Neuronal stem cell (in vitro differentiated cells): ENCODE results near the gene NAV2.
"Not testable (repeated sequence)": the region's sequence is repeated elsewhere in the genome, so short reads cannot be mapped to it uniquely, and the experiment has no call there.

Experiments used
- DNase-seq: peaks from one replicate; pipeline ENCODE4 v3.0.0-alpha.2; 2013; ENCODE audit warnings: low spot score
- H2AFZ ChIP-seq: one replicate; pipeline ENCODE4 v1.6.1; 2013; ENCODE audit warnings: mild to moderate bottlenecking, low read length, inconsistent platforms
- H2AK5ac ChIP-seq: 2 replicates; pipeline ENCODE4 v1.6.1; 2013; ENCODE audit warnings: low read depth, mild to moderate bottlenecking, inconsistent platforms, low read length, moderate library complexity, mixed read lengths
- H2BK120ac ChIP-seq: 2 replicates; pipeline ENCODE4 v1.6.1; 2013; ENCODE audit warnings: low read depth, mild to moderate bottlenecking, inconsistent platforms, low read length, moderate library complexity, mixed read lengths
- H2BK12ac ChIP-seq: one replicate; pipeline ENCODE4 v1.6.1; 2013; ENCODE audit warnings: low read length, inconsistent platforms
- H2BK15ac ChIP-seq: 2 replicates; pipeline ENCODE4 v1.6.1; 2013; ENCODE audit warnings: mild to moderate bottlenecking, low read length, inconsistent platforms, mixed read lengths
- H2BK5ac ChIP-seq: one replicate; pipeline ENCODE4 v1.6.1; 2013; ENCODE audit warnings: inconsistent platforms, mild to moderate bottlenecking, low read length, moderate library complexity
- H3K14ac ChIP-seq: one replicate; pipeline ENCODE4 v1.6.1; 2013; ENCODE audit warnings: low read length, inconsistent platforms
- H3K18ac ChIP-seq: 2 replicates; pipeline ENCODE4 v1.6.1; 2013; ENCODE audit warnings: low read length, inconsistent platforms
- H3K23ac ChIP-seq: 2 replicates; pipeline ENCODE4 v1.6.1; 2013; ENCODE audit warnings: low read depth, mild to moderate bottlenecking, mixed read lengths, low read length, inconsistent platforms; ENCODE audit not compliant: poor library complexity
- H3K27ac ChIP-seq: replicated peaks from 3 replicates; pipeline ENCODE4 v1.5.1; 2013; ENCODE audit warnings: low read length, inconsistent platforms
- H3K27me3 ChIP-seq, 3 experiments: 2 replicates each; pipeline ENCODE4 v1.6.1; 2013; ENCODE audit warnings: low read length in 3 of 3, mild to moderate bottlenecking in 2 of 3, inconsistent platforms in 1 of 3, low read depth in 1 of 3, mixed read lengths in 1 of 3, moderate library complexity in 1 of 3; ENCODE audit not compliant: control insufficient read depth in 3 of 3, insufficient read depth in 3 of 3
- H3K36me3 ChIP-seq, 2 donors: replicated peaks in 1 of 2; 2 replicates each; pipeline ENCODE4 v1.6.1; 2013; ENCODE audit warnings: low read length in 2 of 2; ENCODE audit not compliant: control insufficient read depth in 2 of 2, insufficient read depth in 2 of 2
- H3K4ac ChIP-seq: 2 replicates; pipeline ENCODE4 v1.6.1; 2013; ENCODE audit warnings: inconsistent platforms, mild to moderate bottlenecking, low read length, moderate library complexity
- H3K4me1 ChIP-seq, 2 donors: 1 replicate in 1 of 2; 2 replicates in 1 of 2; pipeline ENCODE4 v1.6.1; 2013; ENCODE audit warnings: low read length in 2 of 2, low read depth in 1 of 2; ENCODE audit not compliant: control insufficient read depth in 2 of 2, insufficient read depth in 1 of 2
- H3K4me2 ChIP-seq: one replicate; pipeline ENCODE4 v1.6.1; 2013; ENCODE audit warnings: mild to moderate bottlenecking, low read length, inconsistent platforms; ENCODE audit not compliant: insufficient read depth, poor library complexity, severe bottlenecking
- H3K4me3 ChIP-seq, 2 donors: 2 replicates each; pipeline ENCODE4 v1.5.1; 2013; ENCODE audit warnings: low read length in 2 of 2, mild to moderate bottlenecking in 2 of 2, inconsistent platforms in 1 of 2, moderate library complexity in 1 of 2
- H3K79me1 ChIP-seq: one replicate; pipeline ENCODE4 v1.6.1; 2013; ENCODE audit warnings: low read depth, mild to moderate bottlenecking, inconsistent platforms, low read length, moderate library complexity
- H3K9ac ChIP-seq: one replicate; pipeline ENCODE4 v1.6.1; 2013; ENCODE audit warnings: mild to moderate bottlenecking, low read depth, low read length, inconsistent platforms; ENCODE audit not compliant: poor library complexity
- H3K9me3 ChIP-seq, 2 donors: replicated peaks in 1 of 2; 2 replicates each; pipeline versions ENCODE3 to v1.6.1; 2013; ENCODE audit warnings: low read length in 2 of 2, mild to moderate bottlenecking in 2 of 2, inconsistent platforms in 1 of 2, low read depth in 1 of 2, mixed read lengths in 1 of 2, moderate library complexity in 1 of 2; ENCODE audit not compliant: control insufficient read depth in 2 of 2, insufficient read depth in 1 of 2
- H4K8ac ChIP-seq: one replicate; pipeline ENCODE4 v1.6.1; 2013; ENCODE audit warnings: low read depth, mild to moderate bottlenecking, inconsistent platforms, low read length, moderate library complexity
- H4K91ac ChIP-seq: one replicate; pipeline ENCODE4 v1.6.1; 2013; ENCODE audit warnings: low read length, low read depth, mild to moderate bottlenecking, inconsistent platforms; ENCODE audit not compliant: poor library complexity
- WGBS, 2 donors: extraction: QIAGEN DNeasy Blood & Tissue Kit; methylation state at CpG; one replicate each; pipeline ENCODE4 v1.1.7; 2013; ENCODE audit warnings: missing lambda C conversion rate in 2 of 2, mixed read lengths in 1 of 2; ENCODE audit not compliant: insufficient read length in 2 of 2, insufficient replicate concordance in 1 of 2; ENCODE audit errors: extremely low coverage in 2 of 2; 5-methylcytosine and 5-hydroxymethylcytosine counted together

NAV2 gene

DNA sequence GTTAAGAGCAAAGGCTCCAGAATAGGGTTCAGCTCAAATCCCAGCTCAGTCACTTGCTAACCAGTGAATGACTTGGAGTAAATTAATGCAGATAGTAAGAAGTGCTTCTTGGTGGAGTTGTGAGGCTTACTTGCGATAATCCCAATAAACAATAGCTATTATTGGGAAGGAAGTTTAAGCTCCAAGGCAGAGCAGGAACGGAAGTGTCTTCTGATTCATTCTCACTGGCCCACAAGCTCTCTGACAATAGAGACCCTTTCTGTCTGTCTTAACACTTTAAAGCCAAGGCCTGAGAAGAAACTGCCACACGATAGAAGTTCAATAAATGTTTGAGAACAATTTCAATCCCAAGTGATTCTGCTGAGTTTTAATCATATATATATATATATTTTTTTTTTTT lies 292.2 kb downstream of the NAV2 start:
- no CpG with 5 or more reads among the region's 3 CpGs for WGBS, 2 donors
- no peaks in the 10 kb centered on the region for H3K36me3 ChIP-seq
- H3K4me1 ChIP-seq, result peaks cover 25 to 37% of the 10 kb centered on the region in 2 donors

DNA sequence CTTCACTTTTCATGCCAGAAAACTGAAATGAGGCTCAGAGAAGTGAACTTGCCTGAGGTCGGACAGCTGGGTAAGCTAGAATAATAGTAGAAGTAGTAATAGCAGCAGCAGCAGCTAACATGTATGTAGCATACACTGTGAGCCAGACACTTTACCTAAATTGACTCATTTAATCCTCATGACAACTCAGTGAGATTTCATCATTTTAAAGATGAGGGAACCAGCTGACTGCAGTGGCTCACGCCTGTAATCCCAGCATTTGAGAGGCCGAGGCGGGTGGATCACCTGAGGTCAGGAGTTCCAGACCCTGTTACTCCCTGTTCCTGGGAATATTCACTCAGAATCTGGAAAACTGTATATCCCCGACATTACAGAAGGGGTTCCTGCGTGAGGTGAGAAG lies 293.1 kb downstream of the NAV2 start:
- Histone ChIP-seq H2BK12ac (no peak overlapping the region), H2AK5ac (no peak overlapping the region), H3K36me3 (no peaks in the 10 kb centered on the region), H3K4me2 (no peak overlapping the region), H2BK15ac (no peak overlapping the region), H2AFZ (no peak overlapping the region), H3K4me3 (no peak overlapping the region), H4K8ac (no peak overlapping the region), H2BK120ac (no peak overlapping the region), H3K4ac (no peak overlapping the region), H3K9me3 (no peaks in the 10 kb centered on the region), H3K14ac (no peak overlapping the region), H3K4me1 (peaks cover 19 to 29% of the 10 kb centered on the region in 2 donors), H3K9ac (no peak overlapping the region), H3K23ac (no peak overlapping the region), H2BK5ac (no peak overlapping the region), H3K79me1 (no peaks in the 10 kb centered on the region), H3K27ac (no peak overlapping the region), H4K91ac (no peak overlapping the region), H3K27me3 (peaks cover 0 to 2% (median 0%) of the 10 kb centered on the region in 3 experiments), H3K18ac (no peak overlapping the region)
- DNase-seq, result no peak
- WGBS, 2 donors, result no CpG with 5 or more reads among the region's 6 CpGs

More for the DNA sequence above, 292.2 kb downstream of the NAV2 start:
- Histone ChIP-seq H3K27ac (no peak overlapping the region), H2BK5ac (no peak overlapping the region), H3K4me3 (no peak overlapping the region), H2BK120ac (no peak overlapping the region), H2AFZ (no peak overlapping the region), H3K79me1 (no peaks in the 10 kb centered on the region), H3K9ac (no peak overlapping the region), H3K23ac (no peak overlapping the region), H3K27me3 (peaks cover 0 to 2% (median 0%) of the 10 kb centered on the region in 3 experiments), H4K8ac (no peak overlapping the region), H3K4me2 (no peak overlapping the region), H2BK12ac (no peak overlapping the region), H3K9me3 (no peaks in the 10 kb centered on the region), H3K4ac (no peak overlapping the region), H3K18ac (no peak overlapping the region), H2BK15ac (no peak overlapping the region), H3K14ac (no peak overlapping the region), H4K91ac (no peak overlapping the region), H2AK5ac (no peak overlapping the region)
- DNase-seq, result no peak

GRCh38 chr11:20006618-20007017 lies 294.0 kb downstream of the NAV2 start:
- not testable (repeated sequence) for H3K27me3 ChIP-seq, H3K4me3 ChIP-seq, H3K36me3 ChIP-seq, H3K27ac ChIP-seq, H3K9ac ChIP-seq, H4K8ac ChIP-seq, H2BK15ac ChIP-seq, H2BK120ac ChIP-seq, H2AK5ac ChIP-seq, H2BK5ac ChIP-seq, H4K91ac ChIP-seq, H3K4ac ChIP-seq, H3K79me1 ChIP-seq, H3K18ac ChIP-seq, H3K9me3 ChIP-seq, DNase-seq, H3K23ac ChIP-seq, H2AFZ ChIP-seq, H3K14ac ChIP-seq, H2BK12ac ChIP-seq, H3K4me2 ChIP-seq
- WGBS, 2 donors, result no CpG with 5 or more reads among the region's 2 CpGs
- peaks cover 12 to 22% of the 10 kb centered on the region in 2 donors for H3K4me1 ChIP-seq

GRCh38 chr11:20007386-20007785 lies 294.7 kb downstream of the NAV2 start:
- Histone ChIP-seq H2BK5ac (no peak overlapping the region), H3K27ac (no peak overlapping the region), H3K4ac (no peak overlapping the region), H3K23ac (no peak overlapping the region), H3K14ac (no peak overlapping the region), H2BK12ac (no peak overlapping the region), H2BK15ac (no peak overlapping the region), H3K9ac (no peak overlapping the region), H3K27me3 (no peaks in the 10 kb centered on the region), H3K4me2 (no peak overlapping the region), H3K4me1 (peaks cover 8 to 14% of the 10 kb centered on the region in 2 donors), H3K36me3 (no peaks in the 10 kb centered on the region), H4K91ac (no peak overlapping the region), H2AFZ (no peak overlapping the region), H2BK120ac (no peak overlapping the region), H3K79me1 (no peaks in the 10 kb centered on the region), H3K9me3 (no peaks in the 10 kb centered on the region), H2AK5ac (no peak overlapping the region), H3K4me3 (no peak overlapping the region), H4K8ac (no peak overlapping the region), H3K18ac (no peak overlapping the region)
- WGBS, 2 donors, result no CpG with 5 or more reads among the region's 1 CpG
- DNase-seq, result no peak
